EL (cell line): ENCODE measurements around the gene CERCAM.
"Not testable (repeated sequence)": the region's sequence is repeated elsewhere in the genome, so short reads cannot be mapped to it uniquely, and the experiment has no call there.

ENCODE experiments used
- DNase-seq: peaks from one replicate; pipeline ENCODE4 v3.0.0-alpha.2; 2016

The CERCAM gene

DNA sequence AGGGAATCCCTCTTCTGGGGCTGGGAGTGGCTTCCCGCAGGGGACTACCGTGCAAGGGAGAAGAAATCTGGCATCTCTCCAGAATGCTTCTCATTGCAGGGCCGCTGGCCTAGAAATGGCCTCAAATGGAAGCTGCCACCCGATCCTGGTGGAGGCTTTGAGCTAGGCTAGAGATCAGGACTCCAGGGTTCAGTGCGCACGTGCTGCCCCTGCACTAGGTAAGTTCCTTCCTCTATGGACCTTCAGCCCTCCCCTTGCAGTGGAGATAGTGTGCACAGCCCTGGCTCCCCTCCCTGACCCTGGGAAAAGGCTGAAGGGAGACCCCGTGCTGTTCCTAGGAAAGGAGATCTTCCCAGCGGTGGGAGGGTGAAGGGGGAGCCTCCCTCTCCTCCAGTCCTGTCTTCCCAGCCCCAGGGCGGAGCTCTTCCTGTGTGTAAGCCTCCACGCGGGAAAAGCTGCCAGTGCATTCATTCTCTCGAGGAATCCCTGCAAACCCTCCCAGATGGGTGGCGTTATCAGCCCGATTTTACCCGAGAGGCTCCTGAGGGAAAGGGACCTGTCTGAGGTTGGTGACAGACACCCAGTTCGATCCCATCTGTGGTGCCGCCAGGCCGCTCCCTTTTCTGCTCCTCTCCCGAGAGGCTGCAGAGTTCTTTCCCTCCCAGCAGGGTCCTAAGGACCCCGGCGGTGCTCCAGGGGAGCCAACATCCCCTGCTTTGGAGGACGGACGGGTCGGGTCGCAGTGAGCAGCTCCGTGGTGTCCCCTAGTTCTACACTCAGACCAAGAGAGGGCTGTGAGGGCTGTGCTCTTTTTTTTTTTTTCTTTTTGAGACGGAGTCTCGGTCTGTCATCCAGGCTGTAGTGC lies 1.4 kb upstream of the CERCAM start:
- peak; percentile 39 for DNase-seq

DNA sequence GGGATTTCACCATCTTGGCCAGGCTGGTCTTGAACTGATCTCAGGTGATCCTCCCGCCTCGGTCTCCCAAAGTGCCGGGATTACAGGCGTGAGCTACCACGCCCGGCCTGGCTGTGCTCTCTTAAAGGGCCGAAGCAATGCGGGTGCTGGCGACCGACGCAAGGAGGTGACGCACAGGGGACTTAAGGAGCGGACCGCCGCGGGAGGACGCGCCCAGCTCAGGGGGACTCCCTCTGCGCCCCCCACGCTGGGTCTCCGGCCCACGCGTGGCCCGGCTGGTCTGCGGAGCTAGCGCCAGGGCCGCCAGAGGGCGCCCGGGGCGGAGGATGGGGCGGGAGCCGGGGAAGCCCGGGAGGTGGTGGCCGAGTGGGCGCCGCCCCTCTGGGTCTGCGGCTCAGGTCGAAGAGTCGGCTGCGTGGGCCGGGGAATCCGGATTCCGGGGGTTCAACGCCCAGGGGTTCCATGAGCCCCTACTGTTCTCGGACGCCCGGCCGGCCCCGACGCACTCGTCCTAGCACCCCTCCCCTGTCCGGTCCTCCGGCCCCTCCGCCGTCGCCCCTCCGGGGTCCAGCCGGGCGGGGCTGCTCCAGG lies 502 bp upstream of the CERCAM start:
- DNase-seq: peak; percentile 77

DNA sequence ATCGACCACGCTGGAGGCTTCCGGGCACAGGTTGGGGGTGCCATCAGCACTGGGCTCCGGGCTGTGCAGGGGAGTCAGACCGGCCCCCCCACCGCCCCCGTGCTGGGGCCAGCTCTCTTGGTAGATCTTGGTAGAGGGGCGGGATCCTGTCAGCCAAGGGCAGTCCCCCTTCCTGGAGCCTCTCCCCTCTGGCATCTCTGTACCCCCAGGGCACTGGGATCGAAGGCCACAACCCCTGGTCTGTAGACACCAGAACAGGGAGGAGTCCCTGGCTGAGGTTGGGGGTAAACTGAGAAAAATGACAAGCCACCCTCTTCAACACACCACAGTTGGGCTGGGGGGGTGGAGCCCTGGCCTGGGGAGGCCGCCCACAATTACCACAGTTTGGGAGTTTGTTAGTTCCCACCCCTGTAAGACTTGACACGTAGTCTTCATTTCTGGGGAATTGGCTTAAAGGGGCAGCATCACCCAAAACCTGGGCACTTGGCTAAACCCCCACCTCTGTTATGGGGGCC lies 882 bp downstream of the CERCAM start:
- DNase-seq: peak; percentile 51

DNA sequence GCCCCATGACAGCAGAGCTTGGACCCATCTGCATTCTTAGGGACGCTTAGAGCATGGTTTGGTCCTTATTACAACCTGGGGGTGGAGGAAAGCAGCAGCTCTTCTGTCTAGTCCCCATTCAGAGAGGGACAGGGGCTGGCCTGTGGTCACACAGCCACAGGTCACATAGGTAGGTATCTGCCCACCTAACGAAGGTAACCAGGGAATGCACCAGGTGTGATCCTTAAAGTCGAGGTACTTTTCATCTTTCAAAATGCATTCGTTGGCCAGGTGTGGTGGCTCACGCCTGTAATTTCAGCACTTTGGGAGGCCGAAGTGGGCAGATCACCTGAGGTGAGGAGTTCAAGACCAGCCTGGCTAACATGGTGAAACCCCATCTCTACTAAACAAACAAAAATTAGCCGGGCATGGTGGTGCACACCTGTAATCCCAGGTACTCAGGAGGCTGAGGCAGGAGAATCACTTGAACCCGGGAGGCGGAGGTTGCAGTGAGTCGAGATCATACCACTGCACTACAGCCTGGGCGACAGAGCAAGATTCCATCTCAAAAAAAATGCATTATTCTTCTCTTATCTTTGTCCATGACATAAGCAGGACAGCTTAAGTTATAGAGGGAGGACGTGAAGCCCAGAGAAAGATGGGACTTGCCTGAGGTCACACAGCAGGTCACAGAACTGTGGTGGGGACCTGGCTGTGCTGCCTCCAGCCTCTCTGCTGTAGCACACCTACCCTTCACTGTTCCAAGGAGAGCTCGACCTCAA lies 1.5 kb downstream of the CERCAM start:
- DNase-seq: not testable (repeated sequence)

DNA sequence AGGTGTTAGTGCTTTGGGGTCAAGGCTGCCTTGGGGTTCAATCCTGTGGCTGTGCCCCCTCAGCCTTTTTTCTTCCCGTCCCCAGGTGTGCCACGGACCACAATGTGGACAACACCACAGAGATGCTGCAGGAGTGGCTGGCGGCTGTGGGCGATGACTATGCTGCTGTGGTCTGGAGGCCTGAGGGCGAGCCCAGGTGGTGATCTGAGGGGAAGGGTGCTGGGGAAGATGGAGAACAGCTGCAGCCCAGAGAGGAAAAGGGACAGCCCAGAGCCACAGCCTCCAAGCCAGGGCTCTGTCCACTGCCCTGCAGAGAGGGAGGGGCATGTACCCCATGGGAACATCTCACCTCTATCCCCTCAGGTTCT lies 2.1 kb downstream of the CERCAM start:
- no peak for DNase-seq

DNA sequence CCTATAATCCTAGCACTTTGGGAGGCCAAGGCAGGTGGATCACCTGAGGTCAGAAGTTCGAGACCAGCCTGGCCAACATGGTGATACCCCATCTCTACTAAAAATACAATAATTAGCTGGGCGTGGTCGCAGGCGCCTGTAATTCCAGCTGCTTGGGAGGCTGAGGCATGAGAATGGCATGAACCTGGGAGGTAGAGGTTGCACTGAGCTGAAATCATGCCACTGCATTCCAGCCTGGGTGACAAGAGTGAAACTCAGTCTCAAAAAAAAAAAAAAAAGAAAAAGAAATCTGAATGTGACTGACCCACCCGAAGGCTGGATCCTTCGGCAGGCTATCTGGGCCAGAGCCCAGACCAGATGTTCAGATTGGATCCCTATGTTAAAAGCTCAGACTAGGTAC lies 2.7 kb downstream of the CERCAM start:
- DNase-seq: peak; percentile 23

DNA sequence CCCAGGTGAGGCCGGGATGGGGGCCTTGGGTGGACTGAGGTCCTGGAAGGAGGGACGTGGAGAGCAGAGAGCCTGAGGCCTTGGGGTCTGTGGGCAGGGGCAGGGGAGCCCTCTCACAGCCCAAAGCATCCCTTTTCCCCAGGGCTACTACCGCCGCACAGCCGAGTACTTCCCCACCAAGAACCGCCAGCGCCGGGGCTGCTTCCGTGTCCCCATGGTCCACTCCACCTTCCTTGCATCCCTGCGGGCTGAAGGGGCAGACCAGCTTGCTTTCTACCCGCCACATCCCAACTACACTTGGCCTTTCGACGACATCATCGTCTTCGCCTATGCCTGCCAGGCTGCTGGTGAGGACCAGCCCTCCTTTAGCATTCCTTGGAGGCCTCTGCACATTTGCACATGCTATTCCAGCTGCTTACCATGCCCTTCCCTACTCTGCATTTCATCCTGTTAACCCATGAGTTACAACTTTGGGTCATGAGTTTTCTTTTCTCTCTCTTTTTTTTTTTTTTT lies 3.7 kb downstream of the CERCAM start:
- no peak for DNase-seq

DNA sequence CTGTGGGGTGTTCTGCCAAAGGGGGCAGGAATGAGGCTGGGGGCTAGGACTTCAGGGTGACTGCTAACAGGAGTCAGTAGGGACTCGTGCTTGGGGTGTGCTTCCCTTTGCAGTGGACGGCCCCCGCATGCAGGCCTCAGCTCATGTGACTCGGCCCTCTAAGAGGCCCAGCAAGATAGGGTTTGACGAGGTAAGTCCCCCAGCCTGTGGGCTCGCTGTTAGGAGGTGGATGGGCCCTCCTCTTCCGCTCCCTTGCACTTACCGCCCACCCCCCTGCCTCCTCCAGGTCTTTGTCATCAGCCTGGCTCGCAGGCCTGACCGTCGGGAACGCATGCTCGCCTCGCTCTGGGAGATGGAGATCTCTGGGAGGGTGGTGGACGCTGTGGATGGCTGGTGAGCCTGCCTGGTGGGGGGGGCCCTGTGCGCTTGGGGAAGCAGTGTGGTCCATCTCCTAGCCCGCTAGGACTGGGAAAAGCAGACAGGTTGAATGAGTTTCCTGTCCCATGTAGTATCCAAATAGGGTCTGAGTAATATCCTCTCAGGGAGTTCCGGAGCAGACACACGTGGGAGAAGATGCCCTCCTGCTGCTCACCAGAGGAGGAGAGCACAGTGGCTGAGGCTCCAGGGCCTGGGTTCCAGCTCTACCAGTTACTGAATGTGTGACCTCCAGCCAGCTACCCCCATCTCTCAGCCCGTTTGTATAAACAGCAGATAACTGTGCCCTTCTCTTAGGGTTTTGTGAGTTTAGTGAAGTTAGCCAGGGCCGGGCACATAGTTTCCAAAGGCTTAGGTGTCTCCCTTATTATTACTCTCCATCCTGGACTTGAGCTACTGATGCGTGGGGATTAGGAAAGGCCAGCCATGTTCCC lies 8.2 kb downstream of the CERCAM start:
- no peak for DNase-seq

DNA sequence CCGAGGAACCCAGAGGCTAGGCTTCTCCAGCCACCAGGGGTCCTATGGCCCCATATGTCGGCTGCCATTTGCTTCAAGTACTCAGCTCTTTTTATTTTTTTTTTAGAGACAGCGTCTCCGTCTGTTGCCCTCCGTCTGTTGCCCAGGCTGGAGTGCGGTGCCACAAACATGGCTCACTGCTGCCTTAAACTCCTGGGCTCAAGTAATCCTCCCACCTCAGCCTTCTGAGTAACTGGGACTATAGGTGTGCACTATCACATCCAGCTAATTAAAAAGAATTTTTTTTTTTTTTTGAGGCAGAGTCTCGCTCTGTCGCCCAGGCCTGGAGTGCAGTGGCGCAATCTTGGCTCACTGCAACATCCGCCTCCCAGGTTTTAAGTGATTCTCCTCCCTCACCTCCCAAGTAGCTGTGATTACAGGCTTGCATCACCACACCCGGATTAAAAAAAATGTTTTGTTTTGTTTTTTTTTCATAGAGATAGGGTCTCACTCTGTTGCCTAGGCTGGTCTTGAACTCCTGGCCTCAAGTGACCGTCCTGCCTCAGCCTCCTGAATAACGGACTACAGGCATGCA lies 8.9 kb downstream of the CERCAM start:
- DNase-seq: no peak

DNA sequence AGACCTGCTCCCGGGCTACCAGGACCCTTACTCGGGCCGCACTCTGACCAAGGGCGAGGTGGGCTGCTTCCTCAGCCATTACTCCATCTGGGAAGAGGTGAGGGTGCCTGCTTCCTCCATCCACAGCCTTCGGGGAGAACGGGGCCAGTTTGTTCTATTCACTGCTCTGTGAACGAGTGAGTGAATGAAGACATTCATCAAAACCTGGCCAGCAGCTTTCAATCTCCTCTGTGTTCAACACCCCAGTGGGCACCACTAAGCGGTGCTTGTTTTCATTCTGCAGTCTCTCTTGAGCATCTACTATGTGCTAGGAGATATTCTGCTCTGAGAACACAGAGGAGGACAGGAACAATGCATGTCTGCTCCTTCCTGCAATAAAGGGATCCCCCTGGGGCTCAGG lies 10.6 kb downstream of the CERCAM start:
- no peak for DNase-seq

DNA sequence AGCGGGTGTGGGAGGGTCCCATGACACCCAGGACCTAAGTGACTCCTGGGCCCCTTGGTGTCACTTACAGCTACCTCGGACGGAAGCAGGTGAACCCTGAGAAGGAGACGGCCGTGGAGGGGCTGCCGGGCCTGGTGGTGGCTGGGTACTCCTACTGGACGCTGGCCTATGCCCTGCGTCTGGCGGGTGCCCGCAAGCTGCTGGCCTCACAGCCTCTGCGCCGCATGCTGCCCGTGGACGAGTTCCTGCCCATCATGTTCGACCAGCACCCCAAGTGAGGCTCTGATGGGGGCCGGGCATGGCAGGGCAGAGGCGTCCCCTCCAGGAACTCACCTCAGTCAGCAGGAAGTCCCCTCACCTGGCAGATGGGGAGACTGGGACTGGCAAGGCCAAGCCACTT lies 13.7 kb downstream of the CERCAM start:
- DNase-seq: no peak

DNA sequence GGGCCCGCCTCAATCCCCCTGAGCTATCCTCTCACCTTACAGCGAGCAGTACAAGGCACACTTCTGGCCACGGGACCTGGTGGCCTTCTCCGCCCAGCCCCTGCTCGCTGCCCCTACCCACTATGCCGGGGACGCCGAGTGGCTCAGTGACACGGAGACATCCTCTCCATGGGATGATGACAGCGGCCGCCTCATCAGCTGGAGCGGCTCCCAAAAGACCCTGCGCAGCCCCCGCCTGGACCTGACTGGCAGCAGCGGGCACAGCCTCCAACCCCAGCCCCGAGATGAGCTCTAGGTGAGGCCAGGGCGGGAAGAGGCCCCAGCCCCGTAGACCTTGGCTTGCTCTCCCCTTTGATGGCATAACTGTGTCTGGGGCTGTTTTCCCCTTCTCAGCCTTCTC lies 15.0 kb downstream of the CERCAM start:
- DNase-seq: no peak

DNA sequence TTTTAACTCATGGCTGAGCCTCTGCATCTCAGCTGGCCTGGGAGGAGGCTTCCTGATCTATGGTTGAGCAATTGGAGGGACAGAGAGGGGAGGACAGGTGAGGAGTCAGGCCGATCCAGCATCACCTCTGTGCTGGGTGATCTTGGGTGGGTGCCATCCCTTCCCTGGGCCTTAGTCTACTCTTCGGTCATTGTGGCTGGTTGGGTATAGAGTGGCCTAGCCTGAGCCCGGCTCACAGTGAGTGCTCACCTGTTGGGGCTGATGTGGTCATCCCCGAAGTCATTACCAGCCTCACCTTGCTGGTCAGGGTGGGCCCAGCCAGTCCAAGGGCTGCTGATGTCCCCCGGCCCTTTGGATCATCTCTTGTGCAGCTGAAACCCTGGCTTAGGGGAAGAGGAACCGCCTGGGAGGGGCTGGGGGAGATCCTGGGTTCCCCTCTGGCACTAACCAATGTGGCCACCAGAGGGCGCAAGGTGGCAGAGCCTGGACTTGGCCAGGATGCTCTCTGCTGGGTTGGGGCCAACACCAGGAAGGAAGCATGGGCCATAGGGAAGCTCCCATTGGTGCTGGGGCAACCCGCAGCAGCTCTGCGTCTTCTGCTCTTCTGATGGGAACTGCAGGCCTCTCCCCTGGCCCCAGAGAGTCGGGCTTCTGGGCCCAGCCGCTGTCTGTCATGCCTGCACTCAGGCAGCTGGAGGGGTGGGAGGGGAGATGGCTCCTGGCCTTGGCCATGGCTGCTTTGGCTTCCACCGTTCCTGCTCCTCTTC lies 17.9 kb downstream of the CERCAM start:
- peak; percentile 79 for DNase-seq

DNA sequence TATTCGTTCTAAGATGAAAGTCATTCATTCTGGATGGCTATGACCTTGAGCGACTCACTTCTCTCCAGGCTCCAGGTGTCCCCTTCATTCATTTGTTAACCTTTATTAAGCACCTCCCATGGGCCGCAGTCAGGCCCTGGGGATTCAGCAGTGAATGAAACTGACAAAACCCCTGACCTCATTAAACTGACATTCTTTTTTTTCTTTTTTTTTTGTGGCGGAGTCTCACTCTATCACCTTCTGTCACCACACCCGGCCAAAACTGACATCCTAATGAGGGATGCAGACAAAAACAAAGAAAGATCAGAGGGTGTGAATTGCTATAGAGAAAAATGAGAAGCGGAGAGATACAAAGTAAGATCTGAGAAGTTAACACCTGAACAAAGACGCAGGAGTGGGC lies 18.6 kb downstream of the CERCAM start:
- no peak for DNase-seq

DNA sequence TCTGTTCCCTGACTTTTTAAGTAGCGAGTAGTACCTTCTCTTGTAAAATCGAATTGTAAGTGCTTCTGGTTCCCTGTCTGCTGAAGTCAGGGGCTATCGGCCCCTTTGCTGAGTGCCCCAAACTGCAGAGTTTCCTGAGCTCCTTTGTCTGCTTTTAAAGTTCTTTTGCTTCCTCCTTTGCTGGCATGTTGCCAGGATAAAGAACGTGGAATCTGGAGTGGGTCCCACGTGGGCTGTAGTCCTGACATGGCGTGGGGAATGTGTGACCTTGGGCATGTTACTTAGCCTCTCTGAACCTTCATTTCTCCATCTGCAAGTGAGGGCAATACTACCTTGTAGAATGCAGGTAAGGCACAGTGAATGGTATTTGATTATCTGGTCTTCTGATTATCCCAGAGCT lies 21.5 kb downstream of the CERCAM start:
- DNase-seq: no peak

DNA sequence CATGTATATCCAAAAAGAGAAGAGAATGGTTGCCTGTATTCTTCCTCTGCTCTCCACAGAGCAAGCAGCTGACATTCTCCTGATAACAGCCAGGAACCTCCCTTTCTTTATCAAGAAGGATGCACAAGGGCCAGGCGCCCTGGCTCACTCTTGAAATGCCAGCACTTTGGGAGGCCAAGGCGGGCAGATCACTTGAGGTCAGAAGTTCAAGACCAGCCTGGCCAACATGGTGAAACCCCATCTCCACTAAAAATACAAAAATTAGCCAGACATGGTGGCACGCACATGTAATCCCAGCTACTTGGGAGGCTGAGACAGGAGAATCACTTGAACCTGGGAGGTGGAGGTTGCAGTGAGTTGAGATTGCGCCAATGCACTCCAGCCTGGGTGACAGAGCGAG lies 25.8 kb downstream of the CERCAM start:
- not testable (repeated sequence) for DNase-seq

DNA sequence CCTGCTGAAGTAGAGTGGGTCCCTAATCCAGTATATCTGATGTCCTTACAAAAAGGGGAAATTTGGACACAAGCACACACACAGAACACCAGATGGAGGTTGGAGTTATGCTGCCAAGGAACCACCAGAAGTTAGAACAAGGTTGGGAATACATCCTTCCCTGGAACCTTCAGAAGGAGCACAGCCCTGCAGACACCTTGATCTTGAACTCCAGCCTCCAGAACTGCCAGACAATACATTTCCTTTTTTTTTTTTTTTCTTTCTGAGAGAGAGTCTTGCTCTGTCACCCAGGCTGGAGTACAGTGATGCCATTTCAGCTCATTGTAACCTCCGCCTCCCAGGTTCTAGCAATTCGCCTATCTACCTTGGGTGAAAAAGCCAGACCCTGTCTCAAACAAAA lies 28.1 kb downstream of the CERCAM start:
- DNase-seq: no peak

DNA sequence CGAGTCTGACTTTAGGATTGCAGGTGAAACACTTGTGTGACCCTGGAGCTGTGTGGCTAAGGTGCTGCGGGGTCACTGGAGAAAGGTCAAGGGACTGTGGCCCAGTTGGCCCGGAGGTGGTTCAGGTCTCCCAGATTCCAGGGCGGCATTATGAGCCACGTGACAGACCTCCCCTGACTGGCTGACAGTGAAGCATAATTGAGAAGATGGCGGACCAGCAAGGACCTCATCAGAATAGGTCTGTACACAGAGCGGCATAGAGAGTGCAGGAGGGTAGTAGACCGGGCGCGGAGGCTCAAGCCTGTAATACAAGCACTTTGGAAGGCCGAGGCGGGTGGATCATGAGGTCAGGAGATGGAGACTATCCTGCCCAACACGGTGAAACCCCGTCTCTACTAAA lies 34.3 kb downstream of the CERCAM start:
- no peak for DNase-seq

DNA sequence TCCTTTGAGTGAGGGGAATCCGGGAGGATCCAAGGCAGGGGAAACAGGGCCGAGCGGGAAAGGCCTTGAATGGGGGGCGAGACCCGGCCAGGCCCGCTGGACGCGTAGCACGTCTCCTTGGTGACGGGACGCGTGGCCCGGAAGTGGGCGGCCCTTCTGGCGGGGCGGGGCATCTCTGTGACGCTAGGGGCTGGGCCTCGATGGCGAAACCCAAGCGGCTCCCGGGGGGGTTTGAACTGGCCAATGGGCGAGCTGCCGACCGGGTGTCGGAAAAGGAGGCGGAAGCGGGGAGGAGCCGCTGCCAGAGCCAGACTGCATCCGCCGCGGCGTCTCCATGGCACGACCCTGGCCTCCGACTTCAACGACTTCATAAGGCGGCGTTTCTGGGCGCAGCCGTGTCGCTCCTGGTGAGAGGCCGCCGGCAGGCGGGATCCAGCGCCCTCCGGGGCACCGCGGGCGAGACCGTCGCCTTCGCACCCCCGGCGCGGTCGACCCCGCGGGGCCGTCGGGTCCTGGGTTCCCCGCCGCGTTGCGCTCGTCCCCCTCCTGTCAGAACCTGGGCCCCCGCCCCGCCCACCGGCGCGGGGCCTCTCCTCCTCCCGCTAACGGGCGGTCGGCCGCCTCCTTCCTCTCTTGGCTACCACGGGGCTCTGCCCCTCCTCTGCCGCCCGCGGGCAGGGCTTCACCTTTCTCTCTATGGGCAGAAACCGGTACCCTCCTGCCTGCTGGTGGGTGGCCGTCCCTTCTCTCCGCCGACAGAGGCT lies 35.4 kb downstream of the CERCAM start, which contains the start of gene ODF2:
ODF2 (plus strand) TSS at position 158 of the 764 bp plus-strand sequence; CDS start at position 244, 86 bp downstream.
- DNase-seq: peak; percentile 98

DNA sequence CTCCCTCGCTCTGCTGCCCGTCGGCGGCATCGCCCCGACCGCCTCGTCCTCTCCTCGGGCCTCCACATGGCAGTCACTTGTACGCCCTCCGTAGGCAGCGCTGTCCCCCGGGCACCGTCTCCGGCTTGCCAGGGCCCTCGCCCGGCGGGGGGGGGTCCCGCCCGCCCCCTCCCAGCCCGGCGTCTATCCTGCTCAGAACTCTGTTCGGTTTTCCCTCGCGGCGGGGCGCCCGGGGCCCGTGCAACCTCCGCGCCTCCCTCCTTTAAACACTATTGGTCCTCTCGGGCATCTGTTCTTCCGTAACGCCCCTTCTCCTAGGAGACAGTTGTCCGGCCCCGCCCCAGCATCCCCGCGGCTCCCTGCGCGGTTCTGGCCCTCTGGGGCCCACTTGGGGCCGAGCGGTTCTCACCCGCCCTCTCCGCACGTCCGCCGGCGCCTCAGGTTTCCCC lies 36.0 kb downstream of the CERCAM start:
- peak; percentile 84 for DNase-seq
